K562 (cell line): ENCODE measurements around the gene SPEM1. TPM values are rescaled to one million over a fixed set of nuclear protein-coding genes. Genes with fewer than 3 reads are reported as not detected.

Experiments
- ATAC-seq: fragments of 200-7000 bp; cut with Tn5 transposase; 3 replicates; pipeline ENCODE4 v1.9.1; 2020; ENCODE audit warnings: moderate library complexity
- BruUV-seq: library from RNA; stranded (reverse); fragments of 400-500 nt; replicated peaks from 2 replicates; lab custom pipeline; 2021; lab: Mats Ljungman, UMichigan
- CTCF ChIA-PET: fragments of 300-600 bp; formaldehyde crosslinking; extraction: SDS; loops from one replicate; lab custom pipeline; 2021; ENCODE audit warnings: low intra/inter-chr PET ratio; lab: Yijun Ruan, JAX
- POLR2A ChIA-PET: fragments of 300-600, 350-650 bp; sonication (Branson Sonifier 250); formaldehyde crosslinking; extraction: SDS; loops from one replicate; lab custom pipeline; 2021; ENCODE audit warnings: antibody characterized with exemption, inconsistent platforms; lab: Yijun Ruan, JAX
- DNase-seq, 4 experiments: peaks; one replicate each; pipeline versions ENCODE4 v3.0.0 to v3.0.0-alpha.2; 2011 to 2018; ENCODE audit warnings: low spot score in 3 of 4, mixed read lengths in 3 of 4; ENCODE audit errors: extremely low read depth in 1 of 4
- FAIRE-seq: peaks from 2 replicates; lab custom pipeline; 2011; peaks lifted over from hg19 to GRCh38; lab: Jason Lieb, UNC
- H2AFZ ChIP-seq: 2 replicates; pipeline ENCODE4 v1.6.0; 2011; ENCODE audit warnings: low read depth, low read length, control low read depth, inconsistent platforms
- H3K27ac ChIP-seq: fragments of 200-600 bp; 3 replicates; pipeline ENCODE4 v1.8.0; 2011; ENCODE audit warnings: low read depth, mild to moderate bottlenecking, control low read depth, inconsistent platforms, low read length, moderate library complexity, mixed read lengths; ENCODE audit errors: extremely low read depth
- H3K27me3 ChIP-seq, 2 experiments: fragments of 300-600 bp in 1 of 2; 2 replicates in 1 of 2; 3 replicates in 1 of 2; pipeline versions ENCODE4 v1.6.0 to v1.8.0; 2011; ENCODE audit warnings: inconsistent platforms in 2 of 2, low read length in 2 of 2, mild to moderate bottlenecking in 1 of 2, mixed read lengths in 1 of 2, moderate library complexity in 1 of 2; ENCODE audit not compliant: control insufficient read depth in 2 of 2, insufficient read depth in 2 of 2
- H3K36me3 ChIP-seq: fragments of 300-600 bp; 3 replicates; pipeline ENCODE4 v1.8.0; 2011; ENCODE audit warnings: mild to moderate bottlenecking, low read length, inconsistent platforms; ENCODE audit not compliant: control insufficient read depth, insufficient read depth
- H3K4me1 ChIP-seq, 2 experiments: fragments of 200-600 bp in 1 of 2; replicated peaks in 1 of 2; 2 replicates in 1 of 2; 3 replicates in 1 of 2; pipeline versions ENCODE4 v1.5.1 to v1.8.0; 2011; ENCODE audit warnings: inconsistent platforms in 2 of 2, low read length in 2 of 2, mild to moderate bottlenecking in 1 of 2, mixed read lengths in 1 of 2, moderate library complexity in 1 of 2; ENCODE audit not compliant: control insufficient read depth in 2 of 2, insufficient read depth in 2 of 2
- H3K4me2 ChIP-seq: 2 replicates; pipeline ENCODE4 v1.6.1; 2011; ENCODE audit warnings: low read length, control low read depth, inconsistent platforms, mixed read lengths; ENCODE audit not compliant: insufficient read depth
- H3K4me3 ChIP-seq: fragments of 200-600 bp; sonication (generic), shearing (Covaris generic); 2 replicates; pipeline ENCODE4 v1.5.1; 2016; ENCODE audit warnings: control low read depth, inconsistent platforms
- H3K79me2 ChIP-seq: fragments of 200-600 bp; 3 replicates; pipeline ENCODE4 v1.8.0; 2011; ENCODE audit warnings: low read length, inconsistent platforms; ENCODE audit not compliant: control insufficient read depth, insufficient read depth
- H3K9ac ChIP-seq, 2 experiments: 2 replicates each; pipeline versions ENCODE4 v1.6.0 to v1.6.1; 2011; ENCODE audit warnings: low read depth in 2 of 2, low read length in 2 of 2, control low read depth in 1 of 2, inconsistent platforms in 1 of 2, mild to moderate bottlenecking in 1 of 2, mixed read lengths in 1 of 2; ENCODE audit not compliant: insufficient read depth in 1 of 2
- H3K9me1 ChIP-seq: one replicate; pipeline ENCODE4 v1.6.0; 2011; ENCODE audit warnings: inconsistent platforms, mild to moderate bottlenecking, low read length, moderate library complexity; ENCODE audit not compliant: control insufficient read depth, insufficient read depth
- H3K9me3 ChIP-seq: replicated peaks from 2 replicates; pipeline ENCODE4 v1.5.1; 2011; ENCODE audit warnings: low read depth, low read length, inconsistent platforms; ENCODE audit not compliant: control insufficient read depth, insufficient read depth
- H4K20me1 ChIP-seq: replicated peaks from 2 replicates; pipeline ENCODE4 v1.6.1; 2011; ENCODE audit warnings: low read length, inconsistent platforms, mixed read lengths; ENCODE audit not compliant: control insufficient read depth, insufficient read depth
- CHAMP1 ChIP-seq: fragments of 450-650 bp; IDR thresholded peaks from 2 replicates; pipeline ENCODE4 v1.6.1; 2016; ENCODE audit warnings: mild to moderate bottlenecking
- ELF4 ChIP-seq: fragments of 450-650 bp; formaldehyde crosslinking; IDR thresholded peaks from 2 replicates; pipeline ENCODE4 v1.4.0; 2022; ENCODE audit warnings: missing genetic modification characterization
- EP400 ChIP-seq: fragments of 450-650 bp; IDR thresholded peaks from 2 replicates; pipeline ENCODE4 v1.6.1; 2017; ENCODE audit warnings: antibody characterized with exemption, mild to moderate bottlenecking, moderate library complexity
- HNRNPL ChIP-seq: fragments of 200-400 bp; formaldehyde crosslinking; IDR thresholded peaks from 2 replicates; pipeline ENCODE4 v1.6.1; 2017; ENCODE audit warnings: low read depth, mild to moderate bottlenecking, low read length
- MNT ChIP-seq, 2 experiments: fragments of 450-650 bp; conservative IDR thresholded peaks; 2 replicates each; pipeline ENCODE4 v1.6.1; 2017; ENCODE audit warnings: mild to moderate bottlenecking in 2 of 2, moderate library complexity in 2 of 2
- PHF21A ChIP-seq: fragments of 450-650 bp; IDR thresholded peaks from 2 replicates; pipeline ENCODE4 v1.6.1; 2017; ENCODE audit warnings: low read depth, borderline replicate concordance
- RAD21 ChIP-seq, 2 experiments: fragments of 250-450 bp in 1 of 2; fragments of 450-650 bp in 1 of 2; sonication (Bioruptor Pico) in 1 of 2; formaldehyde crosslinking in 1 of 2; IDR thresholded peaks in 1 of 2; conservative IDR thresholded peaks in 1 of 2; 2 replicates each; pipeline versions ENCODE4 v1.4.0 to v1.8.0; 2020 to 2022; ENCODE audit warnings: mild to moderate bottlenecking in 2 of 2, moderate library complexity in 1 of 2
- TBP ChIP-seq: optimal IDR thresholded peaks from 2 replicates; pipeline ENCODE3; 2011; ENCODE audit warnings: low read depth, low read length, improper control_type of control experiment
- ZFX ChIP-seq: sonication (generic); formaldehyde crosslinking; IDR thresholded peaks from 2 replicates; pipeline ENCODE4 v1.8.0; 2022; ENCODE audit warnings: mild to moderate bottlenecking, missing genetic modification reagents, moderate library complexity
- WGBS: fragments of 100-300 bp; shearing (Covaris generic); methylation state at CpG from one replicate; pipeline ENCODE4 v1.1.6; 2016; ENCODE audit warnings: low coverage, mixed read lengths; ENCODE audit not compliant: insufficient coverage; ENCODE audit errors: missing lambda C conversion rate; 5-methylcytosine and 5-hydroxymethylcytosine counted together
- in situ Hi-C: fragments of 300-500 bp; cut with MboI; formaldehyde crosslinking; loops from 4 replicates; pipeline ENCODE4 v1.15.0; 2018; ENCODE audit warnings: inconsistent platforms, mixed read lengths
- intact Hi-C: fragments of 100-400 bp; cut with micrococcal nuclease; formaldehyde crosslinking; loops from 2 replicates; pipeline ENCODE4 v1.14.2; 2022
- polyA plus RNA-seq, 8 experiments: library from polyadenylated mRNA; depleted of rRNA in 4 of 8; stranded (reverse) in 5 of 8; unstranded in 3 of 8; fragments of >200 nt; fragmentation: Nextera tagmentation in 2 of 8; fragmentation: Illumina TruSeq in 1 of 8; extraction: Ambion mirVana in 2 of 8; extraction: Trizol in 1 of 8; gene quantifications; 2 replicates each; pipeline versions ENCODE4 v1.2.1 to v1.2.3, GENCODE V29; 2011 to 2014; ENCODE audit warnings: inconsistent platforms in 1 of 8, missing spikeins in 1 of 8
- total RNA-seq, 7 experiments: library from RNA; depleted of rRNA in 6 of 7; stranded (reverse); fragments of >200 nt in 6 of 7; fragmentation: Illumina TruSeq in 2 of 7; extraction: Trizol in 2 of 7; gene quantifications; 2 replicates each; pipeline versions ENCODE4 v1.2.1 to v1.2.3, GENCODE V29; 2011 to 2021; ENCODE audit warnings: low replicate concordance in 1 of 7
- TF ChIP-seq, protein P1 (sequence below): fragments of 200-800 bp; sonication (Bioruptor generic); IDR thresholded peaks from 2 replicates; pipeline ENCODE4 v1.6.1; 2017; ENCODE audit warnings: missing genetic modification characterization, missing compliant biosample characterization

The SPEM1 gene
- total and polyA plus RNA-seq, 9 of the 15 experiments (the other 6 are each of a cell fraction or from before 2014, with no cell fraction given): not detected

- in situ Hi-C loops (no loop called here), intact Hi-C loops (no loop called here)
- FAIRE-seq (peak; percentile 83), DNase-seq (peak; percentile 88 to 90 (median 90)), ATAC-seq (peak; percentile 94)
- Histone ChIP-seq H2AFZ (peak within 1 kb of the TSS; percentile 86), H3K79me2 (no peaks in the 10 kb centered on the region), H3K27me3 (no peaks in the 10 kb centered on the region), H3K27ac (peak within 1 kb of the TSS; percentile 30; the same call in 2 of the 3 replicates), H3K9me3 (no peaks in the 10 kb centered on the region), H3K9ac (peak within 1 kb of the TSS; percentile 41 to 89; a peak in 3 of 4 replicates), H3K4me1 (peaks cover 15 to 46% of the 10 kb centered on the region in 2 experiments; a peak in 4 of 5 replicates), H4K20me1 (no peaks in the 10 kb centered on the region), H3K4me2 (peak within 1 kb of the TSS; percentile 65), H3K9me1 (peaks cover 3% of the 10 kb centered on the region), H3K4me3 (peak within 1 kb of the TSS; percentile 35), H3K36me3 (no peaks in the 10 kb centered on the region)
- POLR2A ChIA-PET: interaction anchor here (0.6 to 1.7 kb wide), 6 partner anchors 10 to 235 kb away, joined by 3 to 7 read pairs (median 3); partner anchors contain the start of gene POLR2A
- no TSS peak for BruUV-seq
- CTCF ChIA-PET: no interaction called here
- 10% methylated on average over 22 of the region's 51 CpGs for WGBS
- TF ChIP-seq EP400 (no peak), PHF21A (no peak), CHAMP1 (no peak), ELF4 (CRISPR knock-in tag) (no peak), ZFX (CRISPR knock-in tag) (peak; percentile 35), MNT (conservative IDR thresholded peaks at IDR 0.05) (peak in 1 of 2 experiments; percentile 20; a peak in 1 of 4 replicates), RAD21 (CRISPR knock-in tag; conservative IDR thresholded peaks at IDR 0.05 in 1 of 2, IDR thresholded peaks at IDR 0.05 in 1 of 2) (peak in 1 of 2 experiments; percentile 15; a peak in 1 of 4 replicates), TBP (peak; percentile 31), HNRNPL (0 out of 2 replicates have a peak, but pooled peaks have one; percentile 34)
- TF ChIP-seq, protein P1, sequence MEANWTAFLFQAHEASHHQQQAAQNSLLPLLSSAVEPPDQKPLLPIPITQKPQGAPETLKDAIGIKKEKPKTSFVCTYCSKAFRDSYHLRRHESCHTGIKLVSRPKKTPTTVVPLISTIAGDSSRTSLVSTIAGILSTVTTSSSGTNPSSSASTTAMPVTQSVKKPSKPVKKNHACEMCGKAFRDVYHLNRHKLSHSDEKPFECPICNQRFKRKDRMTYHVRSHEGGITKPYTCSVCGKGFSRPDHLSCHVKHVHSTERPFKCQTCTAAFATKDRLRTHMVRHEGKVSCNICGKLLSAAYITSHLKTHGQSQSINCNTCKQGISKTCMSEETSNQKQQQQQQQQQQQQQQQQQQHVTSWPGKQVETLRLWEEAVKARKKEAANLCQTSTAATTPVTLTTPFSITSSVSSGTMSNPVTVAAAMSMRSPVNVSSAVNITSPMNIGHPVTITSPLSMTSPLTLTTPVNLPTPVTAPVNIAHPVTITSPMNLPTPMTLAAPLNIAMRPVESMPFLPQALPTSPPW (CRISPR knock-in tag): peak; percentile 85
Observed at GRCh38 chr17:7444682-7445618, 24.8 kb downstream of the SPEM1 start, which contains the start of gene CHRNB1. Gene CHRNB1 (plus strand): TSS chr17:7445061. CDS start chr17:7445128, 67 bp downstream.
